NT2/D1 (cell line): ENCODE results near the gene TMUB2.

Experiments used
- DNase-seq: peaks from one replicate; pipeline ENCODE4 v3.0.0-alpha.2; 2011; ENCODE audit warnings: low read depth, low spot score
- H3K27me3 ChIP-seq: 2 replicates; pipeline ENCODE4 v1.6.0; 2011; ENCODE audit warnings: mild to moderate bottlenecking; ENCODE audit not compliant: insufficient read length, insufficient read depth
- H3K36me3 ChIP-seq: 2 replicates; pipeline ENCODE4 v1.6.1; 2011; ENCODE audit warnings: mild to moderate bottlenecking, low read length, mixed read lengths; ENCODE audit not compliant: insufficient read depth, insufficient read length
- H3K4me1 ChIP-seq: 2 replicates; pipeline ENCODE4 v1.5.1; 2011; ENCODE audit not compliant: insufficient read depth, insufficient read length
- H3K4me3 ChIP-seq: 2 replicates; pipeline ENCODE4 v1.5.1; 2011; ENCODE audit warnings: low read depth; ENCODE audit not compliant: insufficient read length
- H3K9ac ChIP-seq: 2 replicates; pipeline ENCODE4 v1.6.0; 2011; ENCODE audit warnings: low read depth; ENCODE audit not compliant: insufficient read length
- H3K9me3 ChIP-seq: 2 replicates; pipeline ENCODE4 v1.5.1; 2011; ENCODE audit warnings: mild to moderate bottlenecking, low read length; ENCODE audit not compliant: insufficient read depth
- SUZ12 ChIP-seq: IDR thresholded peaks from 2 replicates; pipeline ENCODE4 v1.6.1; 2011; ENCODE audit not compliant: insufficient read length, insufficient read depth; ENCODE audit errors: extremely low read depth
- YY1 ChIP-seq: IDR thresholded peaks from 2 replicates; pipeline ENCODE4 v1.6.1; 2011; ENCODE audit not compliant: insufficient read length, insufficient read depth
- ZNF274 ChIP-seq: IDR thresholded peaks from 2 replicates; pipeline ENCODE4 v1.6.1; 2011; ENCODE audit warnings: mild to moderate bottlenecking, low read depth, low read length

The TMUB2 gene

DNA sequence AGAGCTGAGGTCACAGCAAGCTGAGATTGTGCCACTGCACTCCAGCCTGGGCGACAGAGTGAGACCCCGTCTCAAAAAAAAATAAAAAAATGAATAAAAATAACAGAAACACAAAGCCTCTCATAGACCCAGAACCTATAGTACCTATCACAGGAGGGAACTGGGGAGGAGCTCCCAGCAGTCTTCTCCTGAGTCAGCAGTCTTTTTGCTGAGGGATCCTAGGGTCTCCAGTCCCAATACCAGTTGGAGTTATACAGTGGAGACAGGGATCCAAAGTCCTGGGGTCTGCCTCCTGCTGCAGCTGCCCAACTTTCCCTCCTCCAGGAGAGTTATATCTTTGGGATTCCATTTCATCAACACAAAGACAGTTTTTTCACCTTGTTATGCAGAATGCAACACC lies 3.7 kb upstream of the TMUB2 start:
- H3K4me3 ChIP-seq, result no peak overlapping the region
- no peak for DNase-seq
- H3K36me3 ChIP-seq, result peaks cover 46% of the 10 kb centered on the region
- H3K4me1 ChIP-seq, result peaks cover 5% of the 10 kb centered on the region
- H3K9ac ChIP-seq, result no peak overlapping the region
- no peaks in the 10 kb centered on the region for H3K27me3 ChIP-seq
- TF ChIP-seq YY1 (no peak), ZNF274 (no peak), SUZ12 (no peak)
- H3K9me3 ChIP-seq, result peaks cover 19% of the 10 kb centered on the region

DNA sequence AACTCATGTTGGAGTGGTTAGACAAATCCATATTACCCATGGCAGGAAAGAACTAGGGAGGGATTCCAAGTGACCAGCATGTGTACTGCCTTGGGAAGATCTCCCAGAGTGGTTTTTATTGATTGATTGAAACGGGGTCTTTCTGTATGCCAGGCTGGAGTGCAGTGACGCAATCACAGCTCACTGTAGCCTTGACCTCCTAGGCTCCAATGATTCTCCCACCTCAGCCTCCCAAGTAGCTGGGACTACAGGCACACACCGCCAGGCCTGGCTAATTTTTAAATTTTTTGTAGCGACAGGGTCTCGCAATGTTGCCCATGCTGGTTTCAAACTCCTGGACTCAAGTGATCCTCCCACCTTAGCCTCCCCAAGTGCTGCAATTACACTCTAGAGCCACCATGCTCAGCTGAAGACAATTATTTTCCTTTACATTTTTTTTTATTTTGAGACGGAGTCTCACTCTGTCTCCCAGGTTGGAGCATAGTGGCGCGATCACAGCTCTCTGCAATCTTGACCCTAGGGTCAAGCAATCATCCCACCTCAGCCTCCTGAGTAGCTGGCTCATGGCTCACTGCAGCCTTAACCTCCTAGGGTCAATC lies 2.5 kb upstream of the TMUB2 start:
- Histone ChIP-seq H3K9ac (peak overlapping the region; percentile 92), H3K4me1 (peaks cover 4% of the 10 kb centered on the region)
- TF ChIP-seq YY1 (no peak), ZNF274 (no peak), SUZ12 (no peak)

DNA sequence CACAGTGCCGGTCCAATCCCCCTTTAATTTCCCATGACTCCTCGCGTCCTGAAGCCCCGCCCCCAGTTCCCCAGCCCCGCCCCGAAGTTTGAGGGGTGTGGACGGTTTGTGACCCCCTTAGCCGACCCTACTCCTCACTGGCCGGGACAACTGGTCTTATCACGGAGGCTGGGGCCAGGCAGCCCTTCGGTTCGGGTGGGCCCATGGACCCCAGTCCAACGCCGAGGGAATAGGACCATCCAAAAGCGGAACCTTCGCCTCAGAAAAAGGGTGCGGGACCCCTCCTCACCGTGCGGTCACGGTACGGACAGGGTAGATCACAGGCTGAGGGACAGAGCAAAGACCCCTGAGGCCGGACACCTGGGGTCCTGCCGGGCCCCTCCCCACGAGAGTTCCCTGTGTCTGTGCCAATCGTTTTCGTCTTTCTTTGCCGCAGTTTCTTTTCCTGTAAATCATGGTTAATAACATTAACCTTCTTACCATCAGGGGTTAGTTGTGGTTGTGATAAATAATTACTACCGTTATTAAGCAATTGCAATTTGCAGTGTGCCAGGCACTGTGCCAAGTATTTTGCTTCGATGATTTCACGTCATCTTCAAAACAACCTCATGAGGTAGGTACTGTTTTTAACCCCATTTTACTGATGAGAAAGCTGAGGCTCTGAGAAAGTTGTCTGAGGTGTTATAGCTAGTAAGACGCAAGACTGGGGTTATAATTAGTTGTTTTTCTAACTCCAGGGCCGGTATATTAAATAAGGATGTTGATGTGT lies 543 bp downstream of the TMUB2 start:
- DNase-seq, result no peak
- Histone ChIP-seq H3K4me1 (peaks cover 6% of the 10 kb centered on the region), H3K36me3 (peaks cover 63% of the 10 kb centered on the region), H3K9ac (peak overlapping the region; percentile 95), H3K4me3 (peak overlapping the region; percentile 94), H3K27me3 (no peaks in the 10 kb centered on the region), H3K9me3 (peaks cover 10% of the 10 kb centered on the region; the same call in 1 of the 2 replicates)
- TF ChIP-seq ZNF274 (no peak), YY1 (no peak), SUZ12 (no peak)

More for the DNA sequence above, 2.5 kb upstream of the TMUB2 start:
- DNase-seq, result no peak
- peaks cover 19% of the 10 kb centered on the region for H3K9me3 ChIP-seq
- H3K27me3 ChIP-seq, result no peaks in the 10 kb centered on the region
- peaks cover 49% of the 10 kb centered on the region for H3K36me3 ChIP-seq
- no peak overlapping the region for H3K4me3 ChIP-seq

GRCh38 chr17:44188576-44189403 lies 2.0 kb downstream of the TMUB2 start:
- peaks cover 65% of the 10 kb centered on the region for H3K36me3 ChIP-seq

DNA sequence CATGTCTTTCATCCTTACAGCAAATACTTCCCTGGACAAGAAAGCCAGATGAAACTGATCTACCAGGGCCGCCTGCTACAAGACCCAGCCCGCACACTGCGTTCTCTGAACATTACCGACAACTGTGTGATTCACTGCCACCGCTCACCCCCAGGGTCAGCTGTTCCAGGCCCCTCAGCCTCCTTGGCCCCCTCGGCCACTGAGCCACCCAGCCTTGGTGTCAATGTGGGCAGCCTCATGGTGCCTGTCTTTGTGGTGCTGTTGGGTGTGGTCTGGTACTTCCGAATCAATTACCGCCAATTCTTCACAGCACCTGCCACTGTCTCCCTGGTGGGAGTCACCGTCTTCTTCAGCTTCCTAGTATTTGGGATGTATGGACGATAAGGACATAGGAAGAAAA lies 3.7 kb downstream of the TMUB2 start:
- no peak overlapping the region for H3K9ac ChIP-seq
- H3K4me3 ChIP-seq, result no peak overlapping the region
- H3K27me3 ChIP-seq, result no peaks in the 10 kb centered on the region
- DNase-seq, result no peak
- no peaks in the 10 kb centered on the region for H3K9me3 ChIP-seq
- H3K36me3 ChIP-seq, result peaks cover 68% of the 10 kb centered on the region
- TF ChIP-seq SUZ12 (no peak), ZNF274 (no peak), YY1 (no peak)
- peaks cover 19% of the 10 kb centered on the region for H3K4me1 ChIP-seq

More at GRCh38 chr17:44188576-44189403, 2.0 kb downstream of the TMUB2 start:
- Histone ChIP-seq H3K27me3 (no peaks in the 10 kb centered on the region), H3K4me1 (peaks cover 17% of the 10 kb centered on the region), H3K9ac (no peak overlapping the region), H3K9me3 (no peaks in the 10 kb centered on the region), H3K4me3 (no peak overlapping the region)
- TF ChIP-seq SUZ12 (no peak), ZNF274 (no peak), YY1 (no peak)
- DNase-seq, result no peak

GRCh38 chr17:44191369-44191768 lies 4.6 kb downstream of the TMUB2 start:
- DNase-seq, result no peak
- Histone ChIP-seq H3K4me3 (no peak overlapping the region), H3K4me1 (peaks cover 19% of the 10 kb centered on the region), H3K9me3 (no peaks in the 10 kb centered on the region), H3K9ac (no peak overlapping the region), H3K27me3 (no peaks in the 10 kb centered on the region), H3K36me3 (peaks cover 76% of the 10 kb centered on the region)
- TF ChIP-seq YY1, result no peak
- TF ChIP-seq SUZ12, result no peak
- no peak for TF ChIP-seq ZNF274

- peaks cover 19% of the 10 kb centered on the region for H3K4me1 ChIP-seq
- no peak for DNase-seq
- TF ChIP-seq ZNF274 (no peak), YY1 (no peak), SUZ12 (no peak)
- no peaks in the 10 kb centered on the region for H3K9me3 ChIP-seq
- peak overlapping the region; percentile 15 for H3K9ac ChIP-seq
- no peak overlapping the region for H3K4me3 ChIP-seq
- H3K27me3 ChIP-seq, result no peaks in the 10 kb centered on the region
- peaks cover 82% of the 10 kb centered on the region for H3K36me3 ChIP-seq
These were observed 5.2 kb downstream of the TMUB2 start for GRCh38 chr17:44191941-44192496.
